HS-27A (cell line): Measurements from ENCODE around the gene CHRNE.

Source experiments
- DNase-seq: peaks from one replicate; pipeline ENCODE4 v3.0.0-alpha.2; 2012; ENCODE audit warnings: low read depth, missing footprints

CHRNE gene

DNA sequence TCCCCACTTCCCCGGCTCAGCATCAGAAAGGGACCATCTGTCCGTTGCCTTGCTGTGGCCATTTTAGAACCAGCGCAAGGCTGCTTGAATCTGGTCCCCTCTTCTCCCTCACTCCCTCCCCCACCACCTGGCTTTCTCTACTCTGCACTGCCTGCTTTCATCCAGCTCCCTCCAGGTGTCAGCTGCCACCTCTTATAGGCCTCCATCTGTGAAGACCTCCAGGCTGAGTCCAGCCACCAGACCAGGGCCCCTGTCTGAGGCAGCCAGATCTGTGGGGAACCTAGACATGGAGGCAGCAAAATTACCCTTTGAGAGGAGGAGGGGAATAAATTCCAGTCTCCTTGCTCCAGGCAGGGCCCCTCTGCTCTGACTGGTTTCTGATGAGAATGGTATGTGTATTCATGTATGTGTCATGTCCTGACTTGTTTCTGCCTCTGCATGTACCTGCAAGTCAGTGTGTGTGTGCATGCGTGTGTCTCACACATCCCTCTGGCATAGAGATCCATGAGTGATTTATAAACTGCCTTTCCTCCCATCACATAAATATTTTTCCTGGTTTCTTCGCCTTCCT is 48.7 kb downstream of the CHRNE start:
- DNase-seq: no peak

DNA sequence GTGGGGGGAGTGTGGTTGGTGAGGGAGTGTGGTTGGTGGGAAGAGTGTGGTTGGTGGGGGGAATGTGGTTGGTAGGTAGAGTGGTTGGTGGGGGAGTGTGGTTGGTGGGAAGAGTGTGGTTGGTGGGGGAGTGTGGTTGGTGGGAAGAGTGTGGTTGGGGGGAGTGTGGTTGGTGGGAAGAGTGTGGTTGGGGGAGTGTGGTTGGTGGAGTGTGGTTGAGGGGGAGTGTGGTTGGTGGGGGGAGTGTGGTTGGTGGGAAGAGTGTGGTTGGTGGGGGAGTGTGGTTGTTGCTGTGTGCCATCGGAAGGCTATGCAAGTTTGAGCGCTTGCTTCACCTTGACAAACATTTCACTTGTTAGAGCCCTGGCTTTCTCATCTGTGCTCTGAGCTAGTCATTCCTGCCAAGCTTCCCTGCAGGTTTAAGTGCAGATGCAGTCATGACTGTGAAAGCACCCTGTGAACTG is 49.7 kb downstream of the CHRNE start:
- no peak for DNase-seq

DNA sequence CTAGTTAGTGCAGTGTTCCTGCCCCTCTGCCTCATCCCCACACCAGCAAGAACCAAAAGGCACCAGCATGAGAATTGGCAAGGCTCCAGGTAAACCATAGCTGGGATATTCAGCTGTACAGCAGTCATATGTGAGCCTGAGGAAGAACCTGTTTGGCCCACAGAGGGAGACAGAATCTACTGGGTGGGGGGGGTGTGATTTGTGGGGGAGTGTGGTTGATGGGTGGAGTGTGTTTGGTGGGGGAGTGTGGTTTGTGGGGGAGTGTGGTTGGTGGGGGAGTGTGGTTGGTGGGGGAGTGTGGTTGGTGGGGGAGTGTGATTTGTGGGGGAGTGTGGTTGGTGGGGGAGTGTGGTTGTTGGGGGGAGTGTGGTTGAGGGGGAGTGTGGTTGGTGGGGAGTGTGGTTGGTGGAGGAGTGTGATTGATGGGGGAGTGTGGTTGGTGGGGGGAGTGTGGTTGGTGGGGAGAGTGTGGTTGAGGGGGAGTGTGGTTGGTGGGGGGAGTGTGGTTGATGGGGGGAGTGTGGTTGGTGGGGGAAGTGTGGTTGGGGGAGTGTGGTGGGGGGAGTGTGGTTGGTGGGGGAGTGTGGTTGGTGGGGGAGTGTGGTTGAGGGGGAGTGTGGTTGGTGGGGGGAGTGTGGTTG is 50.2 kb downstream of the CHRNE start:
- no peak for DNase-seq

DNA sequence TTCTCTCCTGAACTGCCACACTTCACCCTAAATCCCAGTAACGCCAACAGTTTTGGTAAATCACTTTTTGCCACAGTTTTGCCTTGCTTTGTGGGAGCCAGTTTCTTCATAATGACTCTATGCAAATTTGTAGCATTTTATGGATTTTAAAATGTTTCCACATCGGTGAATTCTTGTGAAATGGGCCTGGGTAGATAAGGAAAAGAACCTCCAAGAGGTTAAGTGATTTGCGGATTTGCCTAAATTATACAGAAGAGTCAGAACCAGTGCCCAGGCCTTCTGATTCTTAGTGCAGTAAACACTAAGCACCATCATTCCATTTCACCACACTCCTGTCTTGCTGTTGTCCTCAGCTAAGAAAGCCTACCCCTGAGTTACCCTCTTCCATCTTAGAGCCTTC is 51.8 kb downstream of the CHRNE start:
- no peak for DNase-seq

GRCh38 chr17:4850246-4850645 is 52.7 kb downstream of the CHRNE start:
- DNase-seq: no peak

DNA sequence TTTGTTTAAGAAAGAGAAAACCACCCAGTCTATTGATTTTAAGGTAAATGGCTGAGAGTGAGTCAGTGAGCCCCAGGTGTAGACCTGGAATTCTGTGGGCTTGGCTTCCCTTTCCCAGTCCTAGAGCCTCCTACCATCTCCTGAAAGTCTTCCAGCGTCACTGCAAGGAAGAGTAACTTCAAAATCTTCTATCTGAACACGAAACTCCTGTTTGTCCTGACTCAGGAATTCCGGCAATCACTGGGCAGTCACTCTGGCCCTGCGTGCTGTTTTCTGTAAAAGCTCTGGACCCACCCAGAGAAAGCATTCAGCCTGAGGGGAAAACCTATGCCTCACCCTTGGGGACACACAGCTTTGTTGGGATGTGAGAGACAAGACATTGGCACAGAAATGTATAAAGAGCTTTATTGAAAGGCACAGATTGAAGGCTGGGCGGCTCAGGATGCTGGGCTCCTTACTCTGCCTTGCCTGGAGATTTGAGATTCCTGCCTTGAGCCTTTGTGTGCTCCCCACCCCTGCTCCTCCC is 53.8 kb downstream of the CHRNE start:
- DNase-seq: no peak
